Lower leg skin (tissue), 3 donors: ENCODE measurements around the gene SMIM29.

Source experiments
- CTCF ChIP-seq, 3 donors: fragments of 450-650 bp; IDR thresholded peaks; one replicate each; pipeline ENCODE4 v1.5.1; 2016; ENCODE audit warnings: antibody characterized with exemption in 3 of 3, mild to moderate bottlenecking in 3 of 3, moderate library complexity in 2 of 3
- POLR2A ChIP-seq, 2 donors: fragments of 450-650 bp; IDR thresholded peaks; one replicate each; pipeline ENCODE4 v1.6.1; 2016 to 2017; ENCODE audit warnings: antibody characterized with exemption in 2 of 2, mild to moderate bottlenecking in 1 of 2, moderate library complexity in 1 of 2

GRCh38 chr6:34246249-34246562 lies 2.6 kb downstream of the SMIM29 start:
- TF ChIP-seq CTCF (IDR thresholded peaks at IDR 0.05) (no peak), POLR2A (IDR thresholded peaks at IDR 0.05) (no peak)
